ENCODE results near the gene ZRANB3. TPM values are rescaled to one million over a fixed set of nuclear protein-coding genes. Genes with fewer than 3 reads are reported as not detected.

Gene ZRANB3
- total RNA-seq, 4 donors from 2014 or later = 4.8 to 9.3 (median 5.5) TPM

- no peaks in the 10 kb centered on the region for H3K4me1 ChIP-seq
- no peak overlapping the region for H3K4me3 ChIP-seq
- peaks cover 0 to 26% (median 1%) of the 10 kb centered on the region in 4 donors for H3K9me3 ChIP-seq
- H3K27ac ChIP-seq = no peak overlapping the region
- H3K36me3 ChIP-seq = peaks cover 0 to 32% (median 0%) of the 10 kb centered on the region in 3 donors
- WGBS, 2 donors = 95 to 96% methylated on average over 4 of the region's 4 CpGs
- no peak for TF ChIP-seq POLR2A (IDR thresholded peaks at IDR 0.05)
- no peak for TF ChIP-seq CTCF (IDR thresholded peaks at IDR 0.05)
- no peak for TF ChIP-seq EP300 (IDR thresholded peaks at IDR 0.05)
- no peaks in the 10 kb centered on the region for H3K27me3 ChIP-seq
- DNase-seq (ENCODE audit: low spot score in 2 of 2) = no peak
Measured at GRCh38 chr2:135335256-135335655, 195.8 kb downstream of the ZRANB3 start.

GRCh38 chr2:135327146-135327545 is 203.9 kb downstream of the ZRANB3 start:
- no peak overlapping the region for H3K4me3 ChIP-seq
- H3K9me3 ChIP-seq = peaks cover 0 to 69% (median 6%) of the 10 kb centered on the region in 4 donors
- no peak for DNase-seq (ENCODE audit: low spot score in 2 of 2)
- no peak for TF ChIP-seq POLR2A (IDR thresholded peaks at IDR 0.05)
- TF ChIP-seq EP300 (IDR thresholded peaks at IDR 0.05) = no peak
- TF ChIP-seq CTCF (IDR thresholded peaks at IDR 0.05) = no peak
- H3K27me3 ChIP-seq = no peaks in the 10 kb centered on the region
- H3K27ac ChIP-seq = no peak overlapping the region
- H3K4me1 ChIP-seq = no peaks in the 10 kb centered on the region
- H3K36me3 ChIP-seq = no peaks in the 10 kb centered on the region
- WGBS, 2 donors = 89 to 96% methylated on average over 1 of the region's 1 CpG

GRCh38 chr2:135320465-135321355 is 210.3 kb downstream of the ZRANB3 start:
- TF ChIP-seq CTCF (IDR thresholded peaks at IDR 0.05) (no peak), EP300 (IDR thresholded peaks at IDR 0.05) (no peak), POLR2A (IDR thresholded peaks at IDR 0.05) (no peak)
- Histone ChIP-seq H3K4me1 (no peaks in the 10 kb centered on the region), H3K27me3 (no peaks in the 10 kb centered on the region), H3K9me3 (peaks cover 0 to 16% (median 0%) of the 10 kb centered on the region in 4 donors), H3K4me3 (no peak overlapping the region), H3K36me3 (no peaks in the 10 kb centered on the region), H3K27ac (no peak overlapping the region)
- 64 to 74% methylated on average over 4 of the region's 4 CpGs for WGBS, 2 donors
- no peak for DNase-seq (ENCODE audit: low spot score in 2 of 2)

GRCh38 chr2:135318808-135319207 is 212.2 kb downstream of the ZRANB3 start:
- WGBS, 2 donors = 60 to 71% methylated on average over 2 of the region's 2 CpGs

GRCh38 chr2:135317375-135317774 is 213.6 kb downstream of the ZRANB3 start:
- TF ChIP-seq POLR2A (IDR thresholded peaks at IDR 0.05) (no peak), EP300 (IDR thresholded peaks at IDR 0.05) (no peak), CTCF (IDR thresholded peaks at IDR 0.05) (no peak)
- Histone ChIP-seq H3K9me3 (peaks cover 0 to 2% (median 0%) of the 10 kb centered on the region in 4 donors), H3K4me3 (no peak overlapping the region), H3K27ac (no peak overlapping the region), H3K27me3 (no peaks in the 10 kb centered on the region), H3K36me3 (peaks cover 0 to 13% (median 0%) of the 10 kb centered on the region in 3 donors), H3K4me1 (no peaks in the 10 kb centered on the region)
- no peak for DNase-seq (ENCODE audit: low spot score in 2 of 2)
- WGBS, 2 donors = 78 to 87% methylated on average over 1 of the region's 1 CpG

More at GRCh38 chr2:135318808-135319207, 212.2 kb downstream of the ZRANB3 start:
- no peaks in the 10 kb centered on the region for H3K27me3 ChIP-seq
- no peak for TF ChIP-seq EP300 (IDR thresholded peaks at IDR 0.05)
- H3K36me3 ChIP-seq = peaks cover 0 to 1% (median 0%) of the 10 kb centered on the region in 3 donors
- DNase-seq (ENCODE audit: low spot score in 2 of 2) = no peak
- H3K27ac ChIP-seq = no peak overlapping the region
- no peak overlapping the region for H3K4me3 ChIP-seq
- H3K4me1 ChIP-seq = no peaks in the 10 kb centered on the region
- peaks cover 0 to 7% (median 0%) of the 10 kb centered on the region in 4 donors for H3K9me3 ChIP-seq

All from tibial nerve (tissue), 4 donors.